CD14-positive monocyte (primary cell): ENCODE results near the gene MLYCD. TPM values are rescaled to one million over a fixed set of nuclear protein-coding genes. Genes with fewer than 3 reads are reported as not detected.

Experiments
- DNase-seq, 3 donors: peaks; one replicate each; pipeline ENCODE4 v3.0.0-alpha.2; 2011 to 2022
- H2AFZ ChIP-seq: 2 replicates; pipeline ENCODE4 v1.6.0; 2012; ENCODE audit warnings: mild to moderate bottlenecking, low read depth, low read length, inconsistent platforms; ENCODE audit not compliant: insufficient read depth, poor library complexity, severe bottlenecking
- H3K27ac ChIP-seq, 2 donors: 1 replicate in 1 of 2; 2 replicates in 1 of 2; pipeline ENCODE4 v1.5.1; 2012 to 2013; ENCODE audit warnings: low read length in 2 of 2, control low read depth in 1 of 2, inconsistent platforms in 1 of 2, low read depth in 1 of 2, mild to moderate bottlenecking in 1 of 2
- H3K27me3 ChIP-seq, 2 donors: one replicate each; pipeline versions ENCODE4 v1.6.0 to v1.6.1; 2011 to 2013; ENCODE audit warnings: low read length in 2 of 2; ENCODE audit not compliant: control insufficient read depth in 2 of 2, insufficient read depth in 2 of 2
- H3K36me3 ChIP-seq, 2 donors: replicated peaks in 1 of 2; 1 replicate in 1 of 2; 2 replicates in 1 of 2; pipeline versions ENCODE4 v1.5.1 to v1.6.1; 2012 to 2013; ENCODE audit warnings: low read length in 2 of 2, control low read depth in 1 of 2, inconsistent platforms in 1 of 2, mild to moderate bottlenecking in 1 of 2; ENCODE audit not compliant: insufficient read depth in 2 of 2, control insufficient read depth in 1 of 2
- H3K4me1 ChIP-seq, 2 donors: 1 replicate in 1 of 2; 2 replicates in 1 of 2; pipeline versions ENCODE4 v1.5.1 to v1.6.1; 2012 to 2013; ENCODE audit warnings: low read length in 2 of 2, control low read depth in 1 of 2, inconsistent platforms in 1 of 2, mild to moderate bottlenecking in 1 of 2, moderate library complexity in 1 of 2; ENCODE audit not compliant: insufficient read depth in 2 of 2, control insufficient read depth in 1 of 2
- H3K4me2 ChIP-seq: replicated peaks from 2 replicates; pipeline ENCODE3; 2012; ENCODE audit warnings: low read length, moderate library complexity, mild to moderate bottlenecking; ENCODE audit not compliant: poor library complexity, severe bottlenecking; ENCODE audit errors: extremely low read depth
- H3K4me3 ChIP-seq, 3 experiments: fragments of 200-600 bp in 1 of 3; sonication (generic) in 1 of 3; replicated peaks in 1 of 3; 1 replicate in 2 of 3; 2 replicates in 1 of 3; pipeline ENCODE4 v1.5.1; 2011 to 2013; ENCODE audit warnings: low read length in 3 of 3, mild to moderate bottlenecking in 3 of 3, control low read depth in 2 of 3, low read depth in 2 of 3, inconsistent platforms in 1 of 3, moderate library complexity in 1 of 3
- H3K79me2 ChIP-seq: 2 replicates; pipeline ENCODE4 v1.6.0; 2012; ENCODE audit warnings: mild to moderate bottlenecking, control low read depth, inconsistent platforms, low read length, moderate library complexity; ENCODE audit not compliant: insufficient read depth
- H3K9ac ChIP-seq: 2 replicates; pipeline ENCODE4 v1.6.0; 2017; ENCODE audit warnings: low read length, mild to moderate bottlenecking; ENCODE audit not compliant: insufficient read depth, poor library complexity, severe bottlenecking
- H3K9me3 ChIP-seq, 2 donors: replicated peaks in 1 of 2; 1 replicate in 1 of 2; 2 replicates in 1 of 2; pipeline versions ENCODE4 v1.5.1 to v1.6.1; 2012 to 2013; ENCODE audit warnings: low read length in 2 of 2, control low read depth in 1 of 2; ENCODE audit not compliant: control insufficient read depth in 1 of 2, insufficient read depth in 1 of 2
- H4K20me1 ChIP-seq: 2 replicates; pipeline ENCODE4 v1.6.0; 2012; ENCODE audit warnings: mild to moderate bottlenecking, low read length, control low read depth, moderate library complexity; ENCODE audit not compliant: insufficient read depth
- H3K27ac Mint-ChIP-seq, 7 donors: one replicate each; pipeline ENCODE4 v1.8.0; 2020; ENCODE audit warnings: mild to moderate bottlenecking in 7 of 7, mixed read lengths in 7 of 7, moderate library complexity in 6 of 7, inconsistent platforms in 2 of 7
- H3K27me3 Mint-ChIP-seq, 3 donors: one replicate each; pipeline ENCODE4 v1.8.0; 2021 to 2022; ENCODE audit warnings: low read depth in 3 of 3, mild to moderate bottlenecking in 3 of 3, mixed read lengths in 3 of 3, moderate library complexity in 3 of 3, inconsistent platforms in 1 of 3
- H3K36me3 Mint-ChIP-seq, 2 donors: one replicate each; pipeline ENCODE4 v1.8.0; 2020; ENCODE audit warnings: mixed read lengths in 2 of 2, inconsistent platforms in 1 of 2, mild to moderate bottlenecking in 1 of 2
- H3K4me1 Mint-ChIP-seq: one replicate; pipeline ENCODE4 v1.8.0; 2020; ENCODE audit warnings: mild to moderate bottlenecking, mixed read lengths
- H3K4me3 Mint-ChIP-seq, 2 donors: one replicate each; pipeline ENCODE4 v1.8.0; 2020; ENCODE audit warnings: mild to moderate bottlenecking in 2 of 2, mixed read lengths in 2 of 2, moderate library complexity in 1 of 2
- H3K9me3 Mint-ChIP-seq, 7 donors: one replicate each; pipeline ENCODE4 v1.8.0; 2020 to 2022; ENCODE audit warnings: mixed read lengths in 7 of 7, mild to moderate bottlenecking in 6 of 7, moderate library complexity in 6 of 7, inconsistent platforms in 2 of 7
- CTCF ChIP-seq: fragments of 200-600 bp; IDR thresholded peaks from one replicate; pipeline ENCODE4 v1.8.0; 2022; ENCODE audit warnings: antibody characterized with exemption, mild to moderate bottlenecking
- WGBS: methylation state at CpG from one replicate; pipeline ENCODE4 v1.1.5; 2013; ENCODE audit warnings: missing lambda C conversion rate; ENCODE audit not compliant: insufficient coverage; 5-methylcytosine and 5-hydroxymethylcytosine counted together
- intact Hi-C, 2 donors: fragments of 100-400 bp; cut with micrococcal nuclease; formaldehyde crosslinking; loops; one replicate each; pipeline versions ENCODE4 v1.15.0 to v1.15.1; 2023
- polyA plus RNA-seq, 3 donors: library from polyadenylated mRNA; depleted of rRNA in 1 of 3; unstranded in 2 of 3; stranded (reverse) in 1 of 3; fragments of 300-500 nt in 2 of 3; fragments of >200 nt in 1 of 3; fragmentation: Illumina TruSeq in 2 of 3; gene quantifications; 1 replicate in 2 of 3; 2 replicates in 1 of 3; pipeline ENCODE4 v1.2.3, GENCODE V29; 2012 to 2021

The MLYCD gene
- polyA plus RNA-seq, 3 donors = 1.2 to 2.4 (median 1.3) TPM

GRCh38 chr16:83886199-83886971 lies 12.5 kb upstream of the MLYCD start:
- Histone ChIP-seq H3K27ac (no peak overlapping the region), H3K4me3 (no peak overlapping the region), H3K79me2 (no peaks in the 10 kb centered on the region), H3K4me1 (no peaks in the 10 kb centered on the region), H4K20me1 (no peaks in the 10 kb centered on the region), H3K27me3 (no peaks in the 10 kb centered on the region), H3K4me2 (no peak overlapping the region), H3K9me3 (peaks cover 0 to 3% of the 10 kb centered on the region in 2 donors), H3K9ac (no peak overlapping the region), H2AFZ (no peak overlapping the region), H3K36me3 (no peaks in the 10 kb centered on the region)
- Mint-ChIP-seq H3K9me3 (peaks cover 0 to 9% (median 5%) of the 10 kb centered on the region in 7 donors), H3K36me3 (no peaks in the 10 kb centered on the region), H3K4me1 (no peaks in the 10 kb centered on the region), H3K4me3 (no peak overlapping the region), H3K27me3 (peaks cover 2 to 6% (median 4%) of the 10 kb centered on the region in 3 donors), H3K27ac (no peak overlapping the region)
- intact Hi-C loops = no loop called here
- WGBS = 100% methylated on average over 3 of the region's 13 CpGs
- no peak for DNase-seq
- no peak for TF ChIP-seq CTCF

DNA sequence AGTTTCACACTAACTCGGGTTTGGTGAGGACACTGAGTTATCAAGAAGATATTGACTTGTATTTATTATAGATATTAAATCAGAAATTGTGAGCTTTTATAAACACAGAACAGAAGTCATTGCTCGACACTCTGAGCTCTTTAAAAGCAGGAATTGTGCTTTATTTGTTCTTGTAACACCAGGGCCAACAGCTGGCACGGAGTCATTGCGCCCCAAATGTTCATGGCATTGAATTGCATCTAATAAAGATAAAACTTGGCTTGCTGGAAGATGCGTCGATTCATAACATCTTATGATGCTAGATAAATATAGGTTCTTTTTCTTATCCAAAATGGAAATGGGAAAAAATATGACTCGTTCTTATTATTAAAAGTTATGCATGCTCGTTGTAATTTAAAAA lies 11.8 kb upstream of the MLYCD start:
- intact Hi-C loops = no loop called here
- peaks cover 0 to 16% (median 9%) of the 10 kb centered on the region in 7 donors for H3K9me3 Mint-ChIP-seq
- no peaks in the 10 kb centered on the region for H3K4me1 Mint-ChIP-seq
- H3K4me1 ChIP-seq = no peaks in the 10 kb centered on the region
- H3K27me3 ChIP-seq = no peaks in the 10 kb centered on the region
- H3K9me3 ChIP-seq = peaks cover 0 to 8% of the 10 kb centered on the region in 2 donors
- H3K36me3 ChIP-seq = no peaks in the 10 kb centered on the region
- peaks cover 2 to 6% (median 4%) of the 10 kb centered on the region in 3 donors for H3K27me3 Mint-ChIP-seq
- TF ChIP-seq CTCF = peak; percentile 16
- no CpG with 5 or more reads among the region's 8 CpGs for whole genome bisulfite sequencing
- H3K79me2 ChIP-seq = no peaks in the 10 kb centered on the region
- H3K27ac Mint-ChIP-seq = no peak overlapping the region
- no peak overlapping the region for H3K4me3 ChIP-seq
- no peaks in the 10 kb centered on the region for H3K36me3 Mint-ChIP-seq
- DNase-seq = no peak
- no peak overlapping the region for H3K4me2 ChIP-seq
- H3K9ac ChIP-seq = no peak overlapping the region
- no peak overlapping the region for H3K4me3 Mint-ChIP-seq
- no peaks in the 10 kb centered on the region for H4K20me1 ChIP-seq
- no peak overlapping the region for H3K27ac ChIP-seq
- no peak overlapping the region for H2AFZ ChIP-seq
